ENCODE results near the gene PRKCZ. TPM values are rescaled to one million over a fixed set of nuclear protein-coding genes. Genes with fewer than 3 reads are reported as not detected.

Gene PRKCZ
- total and polyA plus RNA-seq, 9 of the 15 experiments (the other 6 are each of a cell fraction or from before 2014, with no cell fraction given) = 0.07 to 3.1 (median 1.3) TPM

DNA sequence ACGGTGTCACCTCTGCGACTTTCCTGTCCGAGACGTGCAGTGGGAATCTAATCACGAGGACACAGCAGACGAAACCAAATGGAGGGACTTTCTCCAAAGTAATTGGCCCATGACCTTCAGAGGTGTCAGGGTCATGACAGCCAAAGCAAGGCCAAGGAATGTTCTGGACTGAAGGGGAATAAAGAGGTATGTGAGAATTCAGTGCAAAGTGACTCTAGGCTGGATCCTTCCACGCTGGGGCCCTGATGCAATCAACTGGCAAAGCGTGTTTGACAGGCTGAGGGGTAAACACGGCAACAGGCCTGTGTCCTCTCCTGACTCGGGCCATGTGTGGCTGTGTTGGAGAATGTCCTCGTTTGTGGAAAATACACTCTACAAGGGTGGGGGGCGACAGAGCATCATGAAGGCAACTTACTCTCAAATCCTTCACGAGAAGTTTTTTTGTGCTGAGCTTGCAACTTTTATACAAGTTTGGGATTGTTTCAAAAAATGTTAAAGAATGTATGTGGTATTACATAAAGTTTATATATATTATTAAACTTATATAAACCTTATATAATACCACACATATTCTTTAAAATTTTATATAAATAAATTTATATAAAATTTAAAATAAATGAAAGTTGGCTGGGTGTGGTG, 48.3 kb upstream of the PRKCZ start (continued):
- TF ChIP-seq, protein P1, sequence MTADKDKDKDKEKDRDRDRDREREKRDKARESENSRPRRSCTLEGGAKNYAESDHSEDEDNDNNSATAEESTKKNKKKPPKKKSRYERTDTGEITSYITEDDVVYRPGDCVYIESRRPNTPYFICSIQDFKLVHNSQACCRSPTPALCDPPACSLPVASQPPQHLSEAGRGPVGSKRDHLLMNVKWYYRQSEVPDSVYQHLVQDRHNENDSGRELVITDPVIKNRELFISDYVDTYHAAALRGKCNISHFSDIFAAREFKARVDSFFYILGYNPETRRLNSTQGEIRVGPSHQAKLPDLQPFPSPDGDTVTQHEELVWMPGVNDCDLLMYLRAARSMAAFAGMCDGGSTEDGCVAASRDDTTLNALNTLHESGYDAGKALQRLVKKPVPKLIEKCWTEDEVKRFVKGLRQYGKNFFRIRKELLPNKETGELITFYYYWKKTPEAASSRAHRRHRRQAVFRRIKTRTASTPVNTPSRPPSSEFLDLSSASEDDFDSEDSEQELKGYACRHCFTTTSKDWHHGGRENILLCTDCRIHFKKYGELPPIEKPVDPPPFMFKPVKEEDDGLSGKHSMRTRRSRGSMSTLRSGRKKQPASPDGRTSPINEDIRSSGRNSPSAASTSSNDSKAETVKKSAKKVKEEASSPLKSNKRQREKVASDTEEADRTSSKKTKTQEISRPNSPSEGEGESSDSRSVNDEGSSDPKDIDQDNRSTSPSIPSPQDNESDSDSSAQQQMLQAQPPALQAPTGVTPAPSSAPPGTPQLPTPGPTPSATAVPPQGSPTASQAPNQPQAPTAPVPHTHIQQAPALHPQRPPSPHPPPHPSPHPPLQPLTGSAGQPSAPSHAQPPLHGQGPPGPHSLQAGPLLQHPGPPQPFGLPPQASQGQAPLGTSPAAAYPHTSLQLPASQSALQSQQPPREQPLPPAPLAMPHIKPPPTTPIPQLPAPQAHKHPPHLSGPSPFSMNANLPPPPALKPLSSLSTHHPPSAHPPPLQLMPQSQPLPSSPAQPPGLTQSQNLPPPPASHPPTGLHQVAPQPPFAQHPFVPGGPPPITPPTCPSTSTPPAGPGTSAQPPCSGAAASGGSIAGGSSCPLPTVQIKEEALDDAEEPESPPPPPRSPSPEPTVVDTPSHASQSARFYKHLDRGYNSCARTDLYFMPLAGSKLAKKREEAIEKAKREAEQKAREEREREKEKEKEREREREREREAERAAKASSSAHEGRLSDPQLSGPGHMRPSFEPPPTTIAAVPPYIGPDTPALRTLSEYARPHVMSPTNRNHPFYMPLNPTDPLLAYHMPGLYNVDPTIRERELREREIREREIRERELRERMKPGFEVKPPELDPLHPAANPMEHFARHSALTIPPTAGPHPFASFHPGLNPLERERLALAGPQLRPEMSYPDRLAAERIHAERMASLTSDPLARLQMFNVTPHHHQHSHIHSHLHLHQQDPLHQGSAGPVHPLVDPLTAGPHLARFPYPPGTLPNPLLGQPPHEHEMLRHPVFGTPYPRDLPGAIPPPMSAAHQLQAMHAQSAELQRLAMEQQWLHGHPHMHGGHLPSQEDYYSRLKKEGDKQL (CRISPR knock-in tag; IDR thresholded peaks at IDR 0.05; ENCODE audit: borderline replicate concordance) = no peak
- TF ChIP-seq KLF13 (tag; IDR thresholded peaks at IDR 0.05; ENCODE audit: borderline replicate concordance, low read depth) (no peak), ZNF436 (CRISPR knock-in tag; IDR thresholded peaks at IDR 0.05) (no peak), MCM3 (IDR thresholded peaks at IDR 0.05) (no peak), MCM2 (IDR thresholded peaks at IDR 0.05; ENCODE audit: low read depth) (no peak), ZNF239 (CRISPR knock-in tag; IDR thresholded peaks at IDR 0.05) (no peak), MAFG (tag; conservative IDR thresholded peaks at IDR 0.05) (peak; percentile 96), ZNF311 (CRISPR knock-in tag; IDR thresholded peaks at IDR 0.05) (no peak), YBX1 (IDR thresholded peaks at IDR 0.05) (no peak)
- TF ChIP-seq, protein P2, sequence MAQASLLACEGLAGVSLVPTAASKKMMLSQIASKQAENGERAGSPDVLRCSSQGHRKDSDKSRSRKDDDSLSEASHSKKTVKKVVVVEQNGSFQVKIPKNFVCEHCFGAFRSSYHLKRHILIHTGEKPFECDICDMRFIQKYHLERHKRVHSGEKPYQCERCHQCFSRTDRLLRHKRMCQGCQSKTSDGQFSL (CRISPR knock-in tag; IDR thresholded peaks at IDR 0.05) = no peak
- TF ChIP-seq, protein P2 (tag; IDR thresholded peaks at IDR 0.05) = no peak
- TF ChIP-seq, protein P3, sequence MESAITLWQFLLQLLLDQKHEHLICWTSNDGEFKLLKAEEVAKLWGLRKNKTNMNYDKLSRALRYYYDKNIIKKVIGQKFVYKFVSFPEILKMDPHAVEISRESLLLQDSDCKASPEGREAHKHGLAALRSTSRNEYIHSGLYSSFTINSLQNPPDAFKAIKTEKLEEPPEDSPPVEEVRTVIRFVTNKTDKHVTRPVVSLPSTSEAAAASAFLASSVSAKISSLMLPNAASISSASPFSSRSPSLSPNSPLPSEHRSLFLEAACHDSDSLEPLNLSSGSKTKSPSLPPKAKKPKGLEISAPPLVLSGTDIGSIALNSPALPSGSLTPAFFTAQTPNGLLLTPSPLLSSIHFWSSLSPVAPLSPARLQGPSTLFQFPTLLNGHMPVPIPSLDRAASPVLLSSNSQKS (CRISPR knock-in tag; IDR thresholded peaks at IDR 0.05) = no peak
- TF ChIP-seq, protein P4, sequence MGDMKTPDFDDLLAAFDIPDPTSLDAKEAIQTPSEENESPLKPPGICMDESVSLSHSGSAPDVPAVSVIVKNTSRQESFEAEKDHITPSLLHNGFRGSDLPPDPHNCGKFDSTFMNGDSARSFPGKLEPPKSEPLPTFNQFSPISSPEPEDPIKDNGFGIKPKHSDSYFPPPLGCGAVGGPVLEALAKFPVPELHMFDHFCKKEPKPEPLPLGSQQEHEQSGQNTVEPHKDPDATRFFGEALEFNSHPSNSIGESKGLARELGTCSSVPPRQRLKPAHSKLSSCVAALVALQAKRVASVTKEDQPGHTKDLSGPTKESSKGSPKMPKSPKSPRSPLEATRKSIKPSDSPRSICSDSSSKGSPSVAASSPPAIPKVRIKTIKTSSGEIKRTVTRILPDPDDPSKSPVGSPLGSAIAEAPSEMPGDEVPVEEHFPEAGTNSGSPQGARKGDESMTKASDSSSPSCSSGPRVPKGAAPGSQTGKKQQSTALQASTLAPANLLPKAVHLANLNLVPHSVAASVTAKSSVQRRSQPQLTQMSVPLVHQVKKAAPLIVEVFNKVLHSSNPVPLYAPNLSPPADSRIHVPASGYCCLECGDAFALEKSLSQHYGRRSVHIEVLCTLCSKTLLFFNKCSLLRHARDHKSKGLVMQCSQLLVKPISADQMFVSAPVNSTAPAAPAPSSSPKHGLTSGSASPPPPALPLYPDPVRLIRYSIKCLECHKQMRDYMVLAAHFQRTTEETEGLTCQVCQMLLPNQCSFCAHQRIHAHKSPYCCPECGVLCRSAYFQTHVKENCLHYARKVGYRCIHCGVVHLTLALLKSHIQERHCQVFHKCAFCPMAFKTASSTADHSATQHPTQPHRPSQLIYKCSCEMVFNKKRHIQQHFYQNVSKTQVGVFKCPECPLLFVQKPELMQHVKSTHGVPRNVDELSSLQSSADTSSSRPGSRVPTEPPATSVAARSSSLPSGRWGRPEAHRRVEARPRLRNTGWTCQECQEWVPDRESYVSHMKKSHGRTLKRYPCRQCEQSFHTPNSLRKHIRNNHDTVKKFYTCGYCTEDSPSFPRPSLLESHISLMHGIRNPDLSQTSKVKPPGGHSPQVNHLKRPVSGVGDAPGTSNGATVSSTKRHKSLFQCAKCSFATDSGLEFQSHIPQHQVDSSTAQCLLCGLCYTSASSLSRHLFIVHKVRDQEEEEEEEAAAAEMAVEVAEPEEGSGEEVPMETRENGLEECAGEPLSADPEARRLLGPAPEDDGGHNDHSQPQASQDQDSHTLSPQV (IDR thresholded peaks at IDR 0.05) = no peak
- TF ChIP-seq, protein P5, sequence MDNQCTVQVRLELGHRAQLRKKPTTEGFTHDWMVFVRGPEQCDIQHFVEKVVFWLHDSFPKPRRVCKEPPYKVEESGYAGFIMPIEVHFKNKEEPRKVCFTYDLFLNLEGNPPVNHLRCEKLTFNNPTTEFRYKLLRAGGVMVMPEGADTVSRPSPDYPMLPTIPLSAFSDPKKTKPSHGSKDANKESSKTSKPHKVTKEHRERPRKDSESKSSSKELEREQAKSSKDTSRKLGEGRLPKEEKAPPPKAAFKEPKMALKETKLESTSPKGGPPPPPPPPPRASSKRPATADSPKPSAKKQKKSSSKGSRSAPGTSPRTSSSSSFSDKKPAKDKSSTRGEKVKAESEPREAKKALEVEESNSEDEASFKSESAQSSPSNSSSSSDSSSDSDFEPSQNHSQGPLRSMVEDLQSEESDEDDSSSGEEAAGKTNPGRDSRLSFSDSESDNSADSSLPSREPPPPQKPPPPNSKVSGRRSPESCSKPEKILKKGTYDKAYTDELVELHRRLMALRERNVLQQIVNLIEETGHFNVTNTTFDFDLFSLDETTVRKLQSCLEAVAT (IDR thresholded peaks at IDR 0.05) = no peak
- TF ChIP-seq, protein P6, sequence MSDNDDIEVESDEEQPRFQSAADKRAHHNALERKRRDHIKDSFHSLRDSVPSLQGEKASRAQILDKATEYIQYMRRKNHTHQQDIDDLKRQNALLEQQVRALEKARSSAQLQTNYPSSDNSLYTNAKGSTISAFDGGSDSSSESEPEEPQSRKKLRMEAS (CRISPR knock-in tag; IDR thresholded peaks at IDR 0.05) = no peak
